ENCODE results near the gene ETV3. TPM values are rescaled to one million over a fixed set of nuclear protein-coding genes. Genes with fewer than 3 reads are reported as not detected.

Gene ETV3
- total RNA-seq, 1 experiment from 2014 or later: 21.2 TPM

- H3K4me1 ChIP-seq (ENCODE audit: control insufficient read depth in 1 of 2, insufficient read depth in 2 of 2, low read length in 2 of 2): peaks cover 0 to 4% of the 10 kb centered on the region in 2 experiments; a peak in 1 of 4 replicates
- no peak for DNase-seq (ENCODE audit: low read depth, low spot score)
- ATAC-seq: no peak
- H3K79me2 ChIP-seq (ENCODE audit: insufficient read depth, low read length): no peaks in the 10 kb centered on the region
- ChIA-PET RAD21 (ENCODE audit: low non-redundant PET in 1 of 2, low total read pairs in 2 of 2, uncharacterized antibody in 2 of 2, unreplicated experiment in 2 of 2) (no interaction called here), POLR2A (no interaction called here), CTCF (no interaction called here)
- no peaks in the 10 kb centered on the region for H3K9me2 ChIP-seq (ENCODE audit: insufficient read depth)
- H3K36me3 ChIP-seq (ENCODE audit: control insufficient read depth in 1 of 2, insufficient read depth in 2 of 2, low read length in 2 of 2): no peaks in the 10 kb centered on the region
- BruUV-seq (replicated peaks): no TSS peak
- no peak overlapping the region for H3K4me2 ChIP-seq (ENCODE audit: low read length)
- no peak overlapping the region for H2AFZ ChIP-seq (ENCODE audit: low read depth, low read length, poor library complexity, severe bottlenecking)
- H3K9ac ChIP-seq (ENCODE audit: low read length): no peak overlapping the region
- no peak overlapping the region for H3K4me3 ChIP-seq (replicated peaks in 1 of 2; ENCODE audit: low read depth in 1 of 2, low read length in 2 of 2)
- no peaks in the 10 kb centered on the region for H4K20me1 ChIP-seq (ENCODE audit: insufficient read depth)
- intact Hi-C loops (cut with micrococcal nuclease): no loop called here
- no peak overlapping the region for H3K27ac ChIP-seq (ENCODE audit: low read depth, low read length)
- H3K27me3 ChIP-seq (ENCODE audit: insufficient read depth, low read length): peaks cover 28% of the 10 kb centered on the region
- TF ChIP-seq YY1 (IDR thresholded peaks at IDR 0.05; ENCODE audit: extremely low read depth, insufficient replicate concordance, low read depth, low read length): no peak
- no peak for TF ChIP-seq EZH2 (IDR thresholded peaks at IDR 0.05)
- TF ChIP-seq CTCF (IDR thresholded peaks at IDR 0.05 in 2 of 3, conservative IDR thresholded peaks at IDR 0.05 in 1 of 3; ENCODE audit: borderline replicate concordance in 1 of 3, insufficient read depth in 1 of 3, low read depth in 2 of 3, low read length in 2 of 3): no peak
- TF ChIP-seq EGR1 (IDR thresholded peaks at IDR 0.05; ENCODE audit: low read depth): no peak
- TF ChIP-seq POLR2AphosphoS5 (IDR thresholded peaks at IDR 0.05; ENCODE audit: low read depth, low read length): no peak
- TF ChIP-seq ELF1 (IDR thresholded peaks at IDR 0.05; ENCODE audit: borderline replicate concordance, low read depth): no peak
- no peaks in the 10 kb centered on the region for H3K9me3 ChIP-seq (ENCODE audit: control insufficient read depth in 1 of 2, insufficient read depth in 1 of 2, low read depth in 1 of 2, low read length in 2 of 2)
Observed at GRCh38 chr1:157176016-157176415, 37.8 kb upstream of the ETV3 start.

GRCh38 chr1:157173900-157174410 is 35.8 kb upstream of the ETV3 start:
- H3K27ac ChIP-seq (ENCODE audit: low read depth, low read length): no peak overlapping the region
- no peak overlapping the region for H2AFZ ChIP-seq (ENCODE audit: low read depth, low read length, poor library complexity, severe bottlenecking)
- peaks cover 0 to 4% of the 10 kb centered on the region in 2 experiments; a peak in 1 of 4 replicates for H3K4me1 ChIP-seq (ENCODE audit: control insufficient read depth in 1 of 2, insufficient read depth in 2 of 2, low read length in 2 of 2)
- no peaks in the 10 kb centered on the region for H3K36me3 ChIP-seq (ENCODE audit: control insufficient read depth in 1 of 2, insufficient read depth in 2 of 2, low read length in 2 of 2)
- ATAC-seq: no peak
- no peaks in the 10 kb centered on the region for H3K9me2 ChIP-seq (ENCODE audit: insufficient read depth)
- no TSS peak for BruUV-seq (replicated peaks)
- ChIA-PET RAD21 (ENCODE audit: low non-redundant PET in 1 of 2, low total read pairs in 2 of 2, uncharacterized antibody in 2 of 2, unreplicated experiment in 2 of 2) (no interaction called here), POLR2A (no interaction called here), CTCF (no interaction called here)
- H3K9ac ChIP-seq (ENCODE audit: low read length): no peak overlapping the region
- H3K27me3 ChIP-seq (ENCODE audit: insufficient read depth, low read length): peaks cover 13% of the 10 kb centered on the region; the same call in 1 of the 2 replicates
- no peak overlapping the region for H3K4me2 ChIP-seq (ENCODE audit: low read length)
- H3K9me3 ChIP-seq (ENCODE audit: control insufficient read depth in 1 of 2, insufficient read depth in 1 of 2, low read depth in 1 of 2, low read length in 2 of 2): no peaks in the 10 kb centered on the region
- intact Hi-C loops (cut with micrococcal nuclease): no loop called here
- H3K79me2 ChIP-seq (ENCODE audit: insufficient read depth, low read length): no peaks in the 10 kb centered on the region
- no peaks in the 10 kb centered on the region for H4K20me1 ChIP-seq (ENCODE audit: insufficient read depth)
- H3K4me3 ChIP-seq (replicated peaks in 1 of 2; ENCODE audit: low read depth in 1 of 2, low read length in 2 of 2): no peak overlapping the region
- DNase-seq (ENCODE audit: low read depth, low spot score): no peak
- TF ChIP-seq JUND (IDR thresholded peaks at IDR 0.05) (no peak), TCF7L2 (IDR thresholded peaks at IDR 0.05; ENCODE audit: borderline replicate concordance, extremely low read depth, insufficient read depth, insufficient read length) (no peak), ZNF274 (IDR thresholded peaks at IDR 0.05; ENCODE audit: low read depth, low read length) (no peak), REST (IDR thresholded peaks at IDR 0.05; ENCODE audit: low read depth) (no peak), MAX (IDR thresholded peaks at IDR 0.05) (no peak), ZBTB33 (IDR thresholded peaks at IDR 0.05; ENCODE audit: extremely low read depth, insufficient replicate concordance, low read length) (no peak)
